Muscle of leg (tissue), 11 donors: Measurements from ENCODE around the gene PRKAG2. TPM values are rescaled to one million over a fixed set of nuclear protein-coding genes. Genes with fewer than 3 reads are reported as not detected.

Source experiments
- DNase-seq: peaks from one replicate; pipeline ENCODE4 v3.0.0; 2013
- H3K27ac ChIP-seq: one replicate; pipeline ENCODE4 v1.5.1; 2013; ENCODE audit warnings: mild to moderate bottlenecking, low read length, control low read depth
- H3K27me3 ChIP-seq: one replicate; pipeline ENCODE4 v1.6.1; 2013; ENCODE audit warnings: low read length; ENCODE audit not compliant: control insufficient read depth, insufficient read depth
- H3K36me3 ChIP-seq: one replicate; pipeline ENCODE4 v1.6.1; 2013; ENCODE audit warnings: low read length; ENCODE audit not compliant: control insufficient read depth, insufficient read depth
- H3K4me1 ChIP-seq: one replicate; pipeline ENCODE4 v1.6.1; 2013; ENCODE audit warnings: low read length; ENCODE audit not compliant: control insufficient read depth, insufficient read depth
- H3K4me3 ChIP-seq: one replicate; pipeline ENCODE4 v1.5.1; 2013; ENCODE audit warnings: low read length, control low read depth
- H3K9me3 ChIP-seq: replicated peaks from 2 replicates; pipeline ENCODE4 v1.6.1; 2013; ENCODE audit warnings: low read depth, low read length; ENCODE audit not compliant: control insufficient read depth
- WGBS: methylation state at CpG from one replicate; pipeline ENCODE4 v1.1.5; 2013; ENCODE audit warnings: missing lambda C conversion rate; ENCODE audit not compliant: insufficient coverage; 5-methylcytosine and 5-hydroxymethylcytosine counted together
- polyA plus RNA-seq, 8 donors: library from polyadenylated mRNA; unstranded; fragments of 120-200 nt; gene quantifications; one replicate each; pipeline versions ENCODE4 v1.2.1 to v1.2.3, GENCODE V29; 2013; ENCODE audit warnings: inconsistent platforms in 1 of 8, low replicate concordance in 1 of 8; ENCODE audit not compliant: insufficient read length in 8 of 8, insufficient read depth in 1 of 8
- total RNA-seq: library from RNA; stranded (reverse); fragments of 120-200 nt; gene quantifications from one replicate; pipeline ENCODE4 v1.2.4, GENCODE V29; 2013

Gene PRKAG2
- total and polyA plus RNA-seq, 9 donors, result 3.9 to 16.4 (median 11.2) TPM

DNA sequence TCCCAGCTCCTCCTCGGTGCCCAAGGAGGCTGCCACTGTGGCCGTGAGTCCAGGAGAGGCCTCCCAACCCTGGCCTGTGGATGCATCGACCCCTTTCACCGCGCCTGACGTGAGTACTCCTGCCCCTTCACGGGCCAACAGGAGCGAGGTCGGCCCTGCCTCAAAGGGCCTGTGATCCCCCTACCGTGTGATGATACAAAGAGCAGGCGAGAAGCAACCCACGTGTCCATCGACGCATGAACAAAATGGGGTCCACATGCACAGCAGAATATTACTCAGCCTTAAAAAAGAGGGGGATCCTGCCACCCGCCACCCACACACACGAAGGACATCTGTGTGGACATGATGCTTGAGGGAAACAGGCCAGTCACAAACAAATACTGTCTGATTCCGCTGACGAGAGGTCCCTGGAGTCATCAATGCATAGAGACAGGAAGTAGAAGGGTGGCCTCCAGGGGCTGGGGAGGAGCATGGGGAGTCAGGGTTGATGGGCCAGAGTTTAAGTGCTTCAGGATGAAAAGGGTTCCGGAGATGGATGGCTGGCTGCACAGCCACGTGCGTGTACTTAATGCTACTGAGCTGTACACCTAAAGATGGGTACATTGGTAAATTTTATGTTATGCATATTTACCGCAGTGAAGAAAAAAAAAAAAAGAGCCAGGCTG is 151.9 kb downstream of the PRKAG2 start:
- Histone ChIP-seq H3K36me3 (no peaks in the 10 kb centered on the region), H3K27ac (no peak overlapping the region)
- 88% methylated on average over 17 of the region's 22 CpGs for WGBS

GRCh38 chr7:151724250-151724915 is 152.5 kb downstream of the PRKAG2 start:
- H3K27ac ChIP-seq, result no peak overlapping the region

More for the DNA sequence above, 151.9 kb downstream of the PRKAG2 start:
- Histone ChIP-seq H3K4me1 (peaks cover 23% of the 10 kb centered on the region), H3K9me3 (no peaks in the 10 kb centered on the region), H3K4me3 (no peak overlapping the region), H3K27me3 (peaks cover 3% of the 10 kb centered on the region)
- no peak for DNase-seq

DNA sequence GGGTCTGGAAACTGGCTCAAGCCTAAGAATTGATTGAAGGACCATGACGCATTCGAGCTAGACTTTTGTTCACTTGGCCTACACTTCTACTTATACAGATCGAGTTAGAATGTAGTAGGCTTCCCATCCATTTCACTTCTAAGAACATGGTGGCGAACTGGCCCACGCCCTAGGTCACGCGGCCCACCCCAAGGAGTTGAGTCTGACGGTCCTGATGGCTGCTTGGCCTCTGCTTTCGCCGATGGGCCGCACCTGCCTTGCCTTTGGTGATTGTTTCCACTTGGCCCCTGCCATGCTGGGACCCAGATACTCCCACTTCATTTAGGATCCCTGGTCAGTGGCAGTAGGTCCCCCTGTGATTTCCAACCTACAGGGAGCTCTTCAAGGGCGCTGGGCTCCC is 153.6 kb downstream of the PRKAG2 start:
- 97% methylated on average over 5 of the region's 12 CpGs for WGBS
- Histone ChIP-seq H3K9me3 (no peaks in the 10 kb centered on the region), H3K4me1 (peaks cover 23% of the 10 kb centered on the region), H3K27ac (no peak overlapping the region), H3K4me3 (no peak overlapping the region), H3K27me3 (peaks cover 3% of the 10 kb centered on the region), H3K36me3 (no peaks in the 10 kb centered on the region)
- no peak for DNase-seq

More at GRCh38 chr7:151724250-151724915, 152.5 kb downstream of the PRKAG2 start:
- Histone ChIP-seq H3K4me3 (no peak overlapping the region), H3K9me3 (no peaks in the 10 kb centered on the region), H3K27me3 (peaks cover 3% of the 10 kb centered on the region), H3K4me1 (peaks cover 23% of the 10 kb centered on the region), H3K36me3 (no peaks in the 10 kb centered on the region)
- no peak for DNase-seq
- WGBS, result 93% methylated on average over 26 of the region's 29 CpGs

- DNase-seq, result no peak
- 70% methylated on average over 10 of the region's 12 CpGs for WGBS
- Histone ChIP-seq H3K36me3 (no peaks in the 10 kb centered on the region), H3K27me3 (peaks cover 3% of the 10 kb centered on the region), H3K4me1 (peaks cover 16% of the 10 kb centered on the region), H3K27ac (no peak overlapping the region), H3K9me3 (no peaks in the 10 kb centered on the region), H3K4me3 (no peak overlapping the region)
These were observed 154.4 kb downstream of the PRKAG2 start for GRCh38 chr7:151722533-151722932.

DNA sequence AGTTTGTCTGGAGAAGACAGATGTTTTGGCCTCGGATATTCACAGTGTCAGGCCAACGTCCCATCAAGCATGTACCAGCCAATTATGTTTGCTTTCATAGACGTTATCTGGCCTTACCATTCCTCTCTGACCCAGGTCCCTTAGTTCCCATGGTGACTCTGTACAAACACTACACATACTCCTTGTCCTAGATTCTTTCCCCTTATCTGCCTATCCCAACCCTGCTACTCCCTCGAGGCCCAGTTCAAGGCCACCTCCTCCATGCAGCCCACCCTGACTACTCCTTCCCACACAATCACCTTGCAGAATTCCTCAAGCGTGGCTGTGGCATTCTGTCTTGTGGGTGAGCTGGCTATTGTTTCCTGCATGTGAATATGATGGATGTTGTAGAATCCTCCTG is 155.2 kb downstream of the PRKAG2 start:
- H3K36me3 ChIP-seq, result no peaks in the 10 kb centered on the region
- peaks cover 3% of the 10 kb centered on the region for H3K27me3 ChIP-seq
- peaks cover 12% of the 10 kb centered on the region for H3K4me1 ChIP-seq
- no peak for DNase-seq
- no peak overlapping the region for H3K27ac ChIP-seq
- WGBS, result 20% methylated on average over 3 of the region's 5 CpGs
- H3K4me3 ChIP-seq, result no peak overlapping the region
- no peaks in the 10 kb centered on the region for H3K9me3 ChIP-seq

DNA sequence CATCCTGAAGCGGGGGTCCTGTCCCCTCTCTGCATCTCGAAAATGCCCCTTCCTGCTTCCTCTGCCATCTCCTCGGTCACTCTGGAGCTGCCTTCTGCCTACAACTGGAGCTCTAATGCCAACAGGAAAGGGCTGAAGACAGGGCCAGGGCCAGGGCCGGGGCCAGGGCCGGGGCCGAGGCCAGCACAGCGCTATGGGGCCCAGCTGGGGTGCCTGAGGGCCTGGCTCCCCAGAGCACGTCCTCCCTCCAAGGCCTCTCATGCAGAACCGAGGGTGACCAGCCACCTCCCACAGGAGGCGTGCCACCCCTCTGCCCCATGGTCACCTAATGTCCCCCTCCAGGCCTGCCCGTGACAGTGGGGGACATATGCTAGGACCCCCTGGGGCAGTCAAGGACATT is 155.7 kb downstream of the PRKAG2 start:
- Histone ChIP-seq H3K36me3 (no peaks in the 10 kb centered on the region), H3K27me3 (peaks cover 3% of the 10 kb centered on the region), H3K4me3 (no peak overlapping the region), H3K4me1 (peaks cover 14% of the 10 kb centered on the region), H3K9me3 (no peaks in the 10 kb centered on the region), H3K27ac (no peak overlapping the region)
- DNase-seq, result no peak
- 76% methylated on average over 9 of the region's 11 CpGs for WGBS

DNA sequence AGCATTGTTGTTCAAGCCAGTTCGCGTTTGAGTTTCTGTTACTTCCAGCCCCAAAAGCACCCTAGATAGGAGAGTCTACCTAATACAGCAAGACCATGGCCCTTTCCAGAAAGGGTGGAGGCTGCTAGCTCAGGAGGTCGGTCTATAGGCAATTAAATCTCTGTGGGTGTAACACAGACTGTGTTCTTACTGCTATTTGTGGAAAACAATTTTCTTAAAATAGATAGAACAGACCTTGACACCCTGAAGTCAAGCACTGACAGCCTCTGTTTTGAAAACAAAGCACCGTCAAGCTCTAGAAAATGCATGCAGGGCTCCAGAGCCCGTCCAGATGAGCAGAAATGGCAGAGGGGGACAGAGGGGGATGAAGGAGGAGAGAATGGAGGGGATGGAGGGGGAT is 156.6 kb downstream of the PRKAG2 start:
- Histone ChIP-seq H3K27me3 (peaks cover 3% of the 10 kb centered on the region), H3K4me3 (no peak overlapping the region), H3K9me3 (no peaks in the 10 kb centered on the region), H3K27ac (no peak overlapping the region), H3K36me3 (no peaks in the 10 kb centered on the region), H3K4me1 (peaks cover 10% of the 10 kb centered on the region)
- DNase-seq, result no peak
- 50% methylated on average over 2 of the region's 5 CpGs for WGBS

GRCh38 chr7:151719897-151720242 is 157.0 kb downstream of the PRKAG2 start:
- DNase-seq, result no peak
- Histone ChIP-seq H3K27ac (no peak overlapping the region), H3K9me3 (no peaks in the 10 kb centered on the region), H3K4me1 (peaks cover 10% of the 10 kb centered on the region), H3K4me3 (no peak overlapping the region), H3K36me3 (no peaks in the 10 kb centered on the region), H3K27me3 (peaks cover 3% of the 10 kb centered on the region)
- 80% methylated on average over 1 of the region's 2 CpGs for WGBS

GRCh38 chr7:151719031-151719896 is 157.7 kb downstream of the PRKAG2 start:
- no peak for DNase-seq
- Histone ChIP-seq H3K36me3 (no peaks in the 10 kb centered on the region), H3K4me1 (peaks cover 10% of the 10 kb centered on the region), H3K27ac (no peak overlapping the region), H3K9me3 (no peaks in the 10 kb centered on the region), H3K4me3 (no peak overlapping the region), H3K27me3 (peaks cover 3% of the 10 kb centered on the region)
- WGBS, result 89% methylated on average over 13 of the region's 24 CpGs

GRCh38 chr7:151717918-151718317 is 159.0 kb downstream of the PRKAG2 start:
- Histone ChIP-seq H3K4me1 (peaks cover 10% of the 10 kb centered on the region), H3K27me3 (peaks cover 3% of the 10 kb centered on the region), H3K27ac (no peak overlapping the region), H3K36me3 (no peaks in the 10 kb centered on the region), H3K4me3 (no peak overlapping the region), H3K9me3 (no peaks in the 10 kb centered on the region)
- no peak for DNase-seq
- 82% methylated on average over 3 of the region's 6 CpGs for WGBS
